ENCODE data around the gene EIF4E2.
"Not testable (repeated sequence)": the region's sequence is repeated elsewhere in the genome, so short reads cannot be mapped to it uniquely, and the experiment has no call there.

EIF4E2 gene

DNA sequence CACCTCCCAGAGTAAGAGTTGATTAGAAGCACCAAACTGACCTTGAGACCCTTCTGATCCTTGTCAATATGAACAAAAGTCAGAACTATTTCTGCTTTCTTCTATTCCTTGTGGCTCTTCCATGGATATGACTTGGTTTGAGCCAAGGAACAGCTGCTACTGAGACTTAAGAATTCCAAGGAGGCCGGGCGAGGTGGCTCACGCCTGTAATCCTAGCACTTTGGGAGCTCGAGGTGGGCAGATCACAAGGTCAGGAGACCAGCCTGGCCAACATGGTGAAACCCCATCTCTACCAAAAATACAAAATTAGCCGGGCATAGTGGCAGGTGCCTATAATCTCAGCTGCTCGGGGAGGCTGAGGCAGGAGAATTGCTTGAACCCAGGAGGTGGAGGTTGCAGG, 20.0 kb downstream of the EIF4E2 start:
- DNase-seq: not testable (repeated sequence)

DNA sequence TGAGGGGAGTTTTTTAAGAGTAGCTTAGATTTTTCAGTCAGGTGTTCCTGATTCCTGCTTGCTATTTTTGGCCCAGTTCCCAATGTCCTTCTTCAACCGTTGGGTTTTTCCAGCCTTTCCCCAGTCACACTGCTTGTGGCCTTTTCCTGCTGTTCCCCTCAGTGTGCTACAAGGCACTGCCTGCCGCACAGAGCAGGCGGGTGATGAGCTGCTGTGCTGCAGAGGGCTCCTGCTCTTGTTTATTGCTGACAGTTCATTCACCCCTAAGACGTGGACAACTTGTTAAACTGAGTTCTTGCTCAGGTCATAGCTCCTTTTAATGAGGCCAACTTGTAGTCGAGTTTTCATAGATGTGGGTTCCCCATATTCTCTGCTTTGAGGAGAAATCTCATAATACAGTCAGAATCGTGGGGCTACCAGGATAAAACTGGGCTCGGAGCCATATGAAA, 20.6 kb downstream of the EIF4E2 start:
- DNase-seq: no peak

DNA sequence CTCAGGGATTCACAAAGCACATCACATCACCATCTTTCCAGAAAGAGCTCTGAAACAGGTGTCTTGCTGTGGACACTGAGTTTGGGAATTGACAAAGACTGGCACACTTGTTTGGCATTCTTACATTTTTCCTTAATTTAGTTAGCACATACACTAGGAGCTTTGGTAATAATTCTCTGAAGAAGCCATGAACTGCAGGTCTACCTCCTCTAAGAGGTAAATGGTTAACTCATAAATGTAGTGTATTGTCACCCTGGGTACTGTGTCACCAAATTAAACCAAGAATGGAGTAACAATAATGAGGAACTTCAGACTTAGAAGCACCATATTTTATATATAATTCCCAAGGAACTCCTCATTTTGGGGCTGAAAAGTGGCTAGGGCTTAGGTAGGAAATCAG, 22.6 kb downstream of the EIF4E2 start:
- no peak for DNase-seq

DNA sequence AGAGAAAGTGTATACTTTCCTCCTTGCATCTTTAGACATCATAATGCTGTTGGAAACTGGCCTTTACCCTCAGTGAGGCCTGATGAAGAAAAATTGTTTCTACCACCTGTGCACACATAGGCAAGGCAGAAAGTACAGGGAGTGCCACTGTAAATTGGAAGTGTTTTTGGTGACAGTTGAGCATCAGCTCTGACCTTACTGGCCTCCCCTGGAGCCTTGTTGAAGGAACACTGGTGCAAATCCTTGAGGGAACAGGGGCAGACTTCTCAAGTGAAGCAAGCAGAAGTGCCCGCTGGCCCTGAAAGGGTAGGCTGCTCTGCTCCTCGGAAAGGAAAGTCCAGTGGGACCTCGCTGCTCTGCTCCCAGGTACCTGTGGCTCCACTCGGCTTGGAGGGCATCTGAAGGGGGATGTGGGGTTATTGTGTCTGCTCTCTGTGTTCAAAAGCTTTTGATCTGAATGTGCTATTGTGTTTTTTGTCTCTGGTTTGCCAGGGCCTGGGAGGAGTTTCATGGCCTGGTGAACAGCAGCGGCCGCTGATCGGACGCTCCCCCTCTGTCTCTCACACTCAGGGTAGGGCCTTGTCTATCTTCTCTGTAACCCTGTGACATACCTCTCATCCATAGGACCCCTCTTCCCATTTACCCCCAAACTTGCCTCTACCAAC, 23.4 kb downstream of the EIF4E2 start:
- DNase-seq: no peak

DNA sequence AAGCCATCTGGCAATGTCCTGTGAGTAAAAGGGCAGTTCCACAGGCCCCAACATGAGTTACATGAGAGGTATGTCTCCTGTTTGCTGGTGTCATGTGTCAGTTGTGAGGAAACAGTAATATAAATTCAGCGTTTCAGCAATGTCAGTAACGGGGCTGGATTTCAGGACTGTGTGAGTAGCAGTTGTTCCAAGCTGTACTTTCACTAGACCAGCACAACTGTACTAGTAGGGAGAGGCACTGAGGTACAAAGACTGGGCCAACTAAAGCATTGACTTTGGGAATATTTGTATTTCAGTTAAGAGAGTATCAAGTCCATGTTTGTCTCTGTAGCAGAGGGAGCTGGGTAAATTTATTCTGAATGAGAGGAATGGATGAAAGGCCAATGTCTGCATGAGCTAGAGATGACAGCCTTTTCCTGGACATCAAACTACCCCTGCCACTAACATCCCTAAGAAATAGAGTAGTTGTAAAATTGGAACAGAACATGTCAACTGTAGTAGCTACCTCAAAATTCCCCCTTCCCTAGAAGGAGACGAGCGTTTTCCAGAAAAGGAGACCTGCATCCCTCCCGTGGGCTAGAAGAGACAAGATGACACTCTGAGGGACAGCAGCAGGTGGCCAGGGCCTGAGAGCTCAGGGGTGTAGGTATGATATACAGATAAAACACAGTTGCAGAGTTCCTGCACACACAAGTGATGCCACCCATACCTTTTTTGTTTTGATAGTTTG, 24.4 kb downstream of the EIF4E2 start:
- no peak for DNase-seq

DNA sequence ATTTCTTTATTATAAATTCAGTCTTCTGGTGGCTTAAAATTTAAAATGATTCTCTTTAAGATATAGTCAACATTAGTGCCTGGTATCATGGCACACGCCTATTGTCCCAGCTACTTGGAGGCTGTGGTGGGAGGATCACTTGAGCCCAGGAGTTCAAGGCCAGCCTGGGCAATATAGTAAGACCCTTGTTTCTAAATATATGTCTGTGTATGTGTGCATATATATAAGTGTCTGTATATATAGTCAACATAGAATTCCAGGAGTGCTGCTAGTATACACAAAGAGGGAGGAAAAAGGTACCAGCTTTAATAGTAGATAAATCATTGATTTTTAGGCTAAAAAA, 24.9 kb downstream of the EIF4E2 start:
- no peak for DNase-seq

DNA sequence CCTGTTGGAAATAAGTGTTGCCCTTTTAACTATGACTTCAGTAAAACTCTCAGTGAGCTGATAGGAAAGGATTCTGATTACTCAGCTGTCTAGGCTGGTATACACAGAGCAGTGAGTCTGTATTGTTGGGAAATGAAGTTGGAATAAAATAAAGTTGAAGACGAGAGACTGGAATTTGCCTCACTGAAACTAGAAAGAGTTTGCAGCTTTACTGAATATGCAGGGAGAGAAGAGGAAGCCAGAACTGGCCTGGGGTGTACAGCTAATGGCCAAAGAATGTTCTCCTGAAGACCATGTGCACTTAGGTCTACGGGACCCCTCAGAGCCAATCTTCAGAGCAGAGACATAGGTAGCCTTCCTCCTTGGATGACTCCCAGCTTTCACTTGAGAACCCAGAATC, 26.5 kb downstream of the EIF4E2 start:
- DNase-seq: no peak

DNA sequence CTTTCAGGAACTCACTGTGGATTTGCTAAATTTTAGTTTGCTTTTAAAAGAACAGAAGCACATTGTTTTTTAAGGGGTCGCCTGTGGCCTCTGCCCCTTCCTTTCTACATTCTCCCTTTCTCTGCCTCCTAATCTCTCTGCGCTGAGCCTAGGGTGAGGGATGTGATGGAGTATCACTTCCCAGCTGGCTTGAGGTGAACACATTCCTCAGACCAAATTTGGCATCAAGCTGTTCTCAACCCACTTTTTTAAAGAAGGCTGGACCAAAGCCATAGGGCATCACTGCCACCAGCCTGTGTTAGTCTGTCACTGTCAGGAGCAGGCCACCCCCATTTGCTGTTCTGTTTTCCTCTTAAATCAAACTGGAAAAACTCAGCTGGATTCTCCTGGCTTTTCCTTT, 27.4 kb downstream of the EIF4E2 start:
- DNase-seq: no peak

DNA sequence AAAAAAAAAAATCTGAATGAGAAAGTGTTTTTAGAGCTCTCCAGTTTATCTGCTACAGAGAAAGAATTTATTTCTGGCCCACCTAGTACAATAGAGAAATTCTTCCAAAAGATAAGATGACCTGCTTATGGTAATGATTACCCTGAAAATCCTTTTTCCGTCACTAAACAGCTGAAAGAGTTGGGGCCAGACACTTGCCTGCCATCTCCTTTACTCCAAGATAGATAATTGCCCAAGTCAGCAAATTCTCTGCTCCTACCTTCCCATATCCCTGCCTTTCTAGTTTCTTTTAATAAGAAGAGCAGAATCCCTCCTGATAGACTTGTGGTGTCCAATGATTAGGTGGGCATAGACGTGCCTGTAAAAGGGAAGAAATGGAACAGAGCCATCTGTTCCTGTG, 28.1 kb downstream of the EIF4E2 start:
- DNase-seq: no peak

DNA sequence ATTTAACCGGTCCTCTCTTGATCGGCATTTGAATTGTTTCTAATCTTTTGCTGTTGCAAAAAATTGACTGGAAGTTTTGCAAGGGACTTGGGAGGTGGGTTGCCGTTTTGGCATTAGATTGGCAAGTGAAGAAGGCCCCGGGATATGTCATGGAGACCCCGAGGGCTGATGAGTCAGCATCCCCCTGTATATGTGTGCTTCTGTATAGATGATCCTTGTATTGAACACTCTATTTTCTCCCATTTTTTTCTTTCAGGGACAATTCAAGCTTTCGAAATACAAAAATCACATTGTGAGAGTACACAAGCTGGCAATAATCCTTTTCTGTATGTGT, 30.1 kb downstream of the EIF4E2 start:
- DNase-seq: no peak

DNA sequence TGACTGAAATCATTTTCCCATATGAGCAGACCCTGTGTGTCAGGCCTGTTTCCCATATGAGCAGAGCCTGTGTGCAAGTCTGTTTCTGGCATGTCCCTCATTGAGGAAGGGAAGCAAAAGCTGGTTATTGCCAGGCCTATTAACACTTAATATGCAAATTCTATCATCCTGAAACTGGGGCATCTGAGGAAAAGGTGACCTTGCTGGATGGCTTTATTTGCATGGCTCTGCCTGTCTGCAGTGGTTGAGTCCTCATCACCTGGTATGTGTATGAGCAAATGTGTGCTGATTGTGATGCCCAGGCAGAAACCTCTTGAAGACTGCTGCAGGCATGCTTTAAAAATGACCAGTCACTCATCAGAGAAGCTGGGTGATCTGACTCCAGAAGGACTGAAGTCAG, 31.2 kb downstream of the EIF4E2 start:
- no peak for DNase-seq

DNA sequence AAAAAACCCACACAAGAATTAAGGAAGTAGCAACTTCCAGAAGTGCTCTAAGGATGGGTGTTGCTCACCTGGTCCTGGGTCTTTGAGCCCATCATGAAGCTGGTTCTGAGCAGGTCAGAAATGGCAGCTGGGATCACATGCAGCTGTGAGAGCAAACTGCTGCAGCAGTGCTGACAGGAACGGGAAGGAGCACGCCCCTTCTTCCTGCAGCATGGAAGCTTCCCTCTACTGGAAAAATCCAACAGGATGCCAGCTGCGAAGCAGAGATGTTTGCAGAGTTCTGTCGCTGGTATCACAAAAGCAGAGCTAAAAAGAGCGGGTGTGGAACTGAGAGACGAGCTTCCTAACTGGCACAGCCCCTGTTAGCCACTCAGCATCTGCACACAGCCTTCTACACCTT, 33.7 kb downstream of the EIF4E2 start:
- DNase-seq: no peak

DNA sequence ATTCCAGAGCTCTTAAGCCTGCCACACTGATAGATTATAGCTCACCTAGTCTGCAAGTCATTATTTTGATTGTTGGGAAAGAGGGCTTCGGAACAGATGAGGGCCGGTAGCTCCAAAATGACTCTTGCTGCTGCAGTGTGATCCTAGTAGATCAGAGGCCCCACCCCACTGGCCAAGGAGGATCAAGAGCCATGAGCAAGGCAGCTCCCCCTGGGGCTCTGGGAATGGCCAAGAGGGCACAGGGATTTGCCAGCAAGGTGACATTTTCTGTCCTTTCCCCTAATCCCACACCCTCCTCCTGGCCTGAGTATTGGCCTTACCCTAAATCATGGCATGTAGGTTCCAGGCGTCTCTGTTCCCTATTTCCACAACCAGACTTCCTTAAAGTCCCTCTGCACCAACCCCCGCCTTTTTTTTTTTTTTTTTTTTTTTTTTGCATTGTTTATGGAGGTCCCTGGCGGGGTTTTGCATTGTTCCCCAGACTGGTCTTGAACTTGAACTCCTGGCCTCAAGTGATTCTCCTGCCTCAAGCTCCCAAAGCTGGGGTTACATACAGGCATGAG, 36.5 kb downstream of the EIF4E2 start:
- no peak for DNase-seq

DNA sequence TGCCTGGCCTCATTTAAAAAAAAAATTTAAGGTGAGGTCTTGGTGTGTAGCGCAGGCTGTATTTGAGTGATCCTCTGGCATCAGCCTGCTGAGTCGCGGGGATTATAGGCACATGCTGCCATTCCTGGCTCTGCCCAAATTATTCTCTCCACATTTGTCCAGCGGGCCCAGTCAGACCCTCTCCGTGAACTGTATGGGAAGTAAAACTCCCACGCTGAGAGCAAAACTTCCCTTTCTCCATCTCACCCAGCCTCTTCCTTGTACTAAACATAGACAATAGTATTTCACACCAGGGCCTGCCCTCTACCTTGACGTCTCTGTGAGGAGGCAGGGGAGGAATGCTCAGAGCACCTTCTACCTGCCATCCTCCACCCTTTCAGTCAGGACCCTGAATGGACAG, 37.0 kb downstream of the EIF4E2 start:
- no peak for DNase-seq

DNA sequence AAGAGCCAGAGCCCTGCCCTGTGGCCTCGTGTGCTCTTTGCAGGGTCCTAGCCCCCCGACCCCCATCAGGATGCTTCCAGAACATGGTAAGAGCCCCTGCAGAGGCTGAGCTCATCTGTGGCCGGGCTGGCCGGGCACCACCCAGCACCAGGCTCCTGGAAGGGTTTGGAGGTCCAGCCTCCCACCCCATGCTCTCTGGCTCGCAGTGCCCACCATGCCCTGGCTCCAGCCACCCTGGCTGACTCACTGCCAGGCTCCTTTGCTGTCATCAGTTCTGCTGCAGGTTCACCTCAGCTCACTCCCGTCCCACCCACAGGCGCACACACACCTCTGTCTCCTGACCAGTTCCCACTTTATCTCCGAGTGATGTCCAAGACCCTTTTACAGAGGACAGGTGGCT, 37.5 kb downstream of the EIF4E2 start:
- no peak for DNase-seq

DNA sequence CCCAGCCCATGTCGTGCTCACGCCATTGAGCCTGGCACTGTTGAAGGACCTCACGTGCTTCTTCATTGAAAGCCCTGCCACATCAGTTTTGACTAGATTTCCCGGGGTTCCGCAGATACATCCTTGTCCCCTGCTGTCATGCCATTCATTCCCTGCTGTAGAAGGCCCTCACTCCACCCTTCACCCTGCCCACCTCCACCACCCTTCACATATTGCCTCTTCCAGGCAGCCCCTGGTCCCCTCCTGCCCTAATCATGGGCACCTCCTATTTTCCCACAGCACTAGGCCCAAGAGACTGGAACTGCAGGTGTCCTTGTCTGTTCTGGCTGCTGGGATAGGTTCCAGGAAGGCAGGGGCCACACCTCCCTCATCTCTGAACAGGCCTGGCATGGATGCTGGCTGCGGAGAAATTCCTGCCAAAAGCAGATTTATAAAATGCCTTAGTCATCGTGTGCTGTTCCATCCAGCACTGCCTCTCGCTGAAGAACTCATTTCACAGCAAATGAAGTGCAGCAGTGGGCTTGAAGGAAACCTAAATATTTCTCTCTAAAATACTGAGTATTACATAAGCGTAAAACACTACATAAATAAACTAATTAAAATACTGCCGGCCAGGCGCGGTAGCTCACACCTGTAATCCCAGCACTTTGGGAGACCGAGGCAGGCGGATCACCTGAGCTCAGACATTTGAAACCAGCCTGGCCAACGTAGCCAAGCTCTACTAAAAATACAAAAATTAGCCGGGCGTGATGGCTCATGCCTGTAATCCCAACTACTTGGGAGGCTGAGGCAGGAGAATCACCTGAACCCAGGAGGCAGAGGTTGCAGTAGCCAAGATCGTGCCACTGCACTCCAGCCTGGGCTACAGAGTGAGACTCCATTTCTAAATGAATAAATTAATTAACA, 38.4 kb downstream of the EIF4E2 start:
- DNase-seq: no peak

DNA sequence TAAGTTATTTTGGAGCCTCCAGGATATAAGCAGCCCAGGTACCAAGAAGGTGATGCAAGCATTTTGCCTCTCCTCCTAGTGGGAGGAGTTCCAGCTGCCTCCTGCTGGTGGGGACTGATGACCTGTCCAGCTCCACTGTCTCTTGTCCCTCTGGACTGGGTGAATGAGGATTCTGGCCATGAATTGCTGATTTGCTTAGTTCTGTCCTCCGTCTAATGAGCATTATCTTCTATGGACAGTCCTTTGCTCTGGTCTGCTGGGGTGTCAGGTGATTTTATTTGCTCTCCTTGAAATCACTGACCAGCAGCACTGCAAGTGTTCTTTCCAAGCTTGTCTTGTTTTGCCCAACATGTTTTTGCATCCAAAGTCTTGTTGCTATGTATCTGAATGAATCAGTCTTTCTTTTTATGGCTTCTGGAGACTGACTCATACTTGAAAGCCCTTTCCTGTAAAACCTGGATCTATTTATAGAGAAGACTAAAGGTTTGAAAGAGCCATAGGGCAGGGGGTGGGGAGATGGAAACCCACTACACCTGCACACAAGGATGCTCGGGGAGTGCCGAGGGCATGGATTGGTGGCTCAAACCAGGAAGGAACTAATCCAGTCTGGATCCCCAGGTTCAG, 42.4 kb downstream of the EIF4E2 start:
- DNase-seq: no peak

DNA sequence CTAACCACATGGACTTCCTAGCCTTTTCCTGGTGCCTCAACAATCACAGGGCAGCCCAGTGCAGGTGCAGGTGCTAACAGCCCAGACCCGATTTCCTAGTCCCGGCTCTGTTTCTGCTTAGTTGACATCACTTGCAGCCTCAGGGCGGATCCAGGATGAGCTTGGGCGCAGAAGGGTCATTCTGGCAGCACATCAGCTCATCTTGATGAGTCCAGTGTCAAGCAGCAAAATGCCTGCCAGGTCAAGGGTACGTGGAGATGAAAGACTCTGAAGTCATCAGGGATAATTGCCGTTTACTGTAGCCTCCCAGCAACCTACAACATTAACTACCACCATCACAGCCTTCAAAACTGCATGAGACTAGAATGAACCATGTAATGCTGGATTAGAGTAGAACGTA, 43.5 kb downstream of the EIF4E2 start:
- DNase-seq: no peak

DNA sequence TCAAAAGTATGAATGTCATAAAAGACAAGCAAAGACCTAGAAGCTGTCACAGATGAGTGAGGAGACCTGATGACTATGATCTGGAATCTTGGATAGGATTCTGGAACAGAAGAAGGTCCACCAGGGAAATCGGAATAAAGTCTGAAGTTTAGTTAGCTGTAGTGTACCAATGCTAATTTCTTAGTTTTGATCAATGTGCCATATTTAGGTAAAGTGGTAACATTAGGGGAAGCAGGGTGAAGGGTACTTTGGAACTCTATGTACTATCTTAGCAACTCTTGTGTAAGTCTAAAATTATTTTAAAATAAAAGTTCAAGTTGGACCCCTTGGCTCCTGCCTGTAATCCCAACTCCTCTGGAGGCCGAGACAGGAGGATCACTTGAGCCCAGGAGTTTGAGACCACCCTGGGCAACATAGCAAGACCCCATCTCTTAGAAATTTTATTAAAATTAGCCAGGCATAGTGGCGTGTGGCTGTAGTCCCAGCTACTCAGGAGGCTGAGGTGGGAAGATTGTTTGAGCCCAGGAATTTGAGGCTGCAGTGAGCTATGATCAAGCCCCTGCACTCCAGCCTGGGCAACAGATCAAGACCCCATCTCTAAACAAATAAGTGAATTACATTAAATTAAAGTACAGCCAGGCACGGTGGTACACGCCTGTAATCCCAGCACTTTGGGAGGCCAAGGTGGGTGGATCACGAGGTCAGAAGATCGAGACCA, 47.0 kb downstream of the EIF4E2 start:
- no peak for DNase-seq

DNA sequence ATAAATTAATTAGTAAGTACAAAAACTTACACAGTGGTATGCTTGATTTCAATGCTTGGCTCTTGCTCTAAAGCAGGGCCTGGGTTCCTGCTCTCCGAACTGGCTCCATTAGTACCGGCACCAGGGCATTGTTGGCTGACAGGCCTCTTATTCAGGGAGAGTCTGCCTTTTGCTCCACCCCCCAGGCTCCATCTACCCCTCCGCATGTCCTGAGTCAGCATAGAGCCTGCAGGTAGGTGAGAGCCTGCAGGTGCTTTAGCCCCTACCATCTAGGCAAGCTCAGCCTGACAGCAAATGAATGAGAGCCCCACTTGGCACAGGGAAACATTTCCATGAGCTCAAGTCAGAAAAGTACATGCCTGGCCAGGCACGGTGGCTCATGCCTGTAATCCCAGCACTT, 47.8 kb downstream of the EIF4E2 start:
- no peak for DNase-seq

DNA sequence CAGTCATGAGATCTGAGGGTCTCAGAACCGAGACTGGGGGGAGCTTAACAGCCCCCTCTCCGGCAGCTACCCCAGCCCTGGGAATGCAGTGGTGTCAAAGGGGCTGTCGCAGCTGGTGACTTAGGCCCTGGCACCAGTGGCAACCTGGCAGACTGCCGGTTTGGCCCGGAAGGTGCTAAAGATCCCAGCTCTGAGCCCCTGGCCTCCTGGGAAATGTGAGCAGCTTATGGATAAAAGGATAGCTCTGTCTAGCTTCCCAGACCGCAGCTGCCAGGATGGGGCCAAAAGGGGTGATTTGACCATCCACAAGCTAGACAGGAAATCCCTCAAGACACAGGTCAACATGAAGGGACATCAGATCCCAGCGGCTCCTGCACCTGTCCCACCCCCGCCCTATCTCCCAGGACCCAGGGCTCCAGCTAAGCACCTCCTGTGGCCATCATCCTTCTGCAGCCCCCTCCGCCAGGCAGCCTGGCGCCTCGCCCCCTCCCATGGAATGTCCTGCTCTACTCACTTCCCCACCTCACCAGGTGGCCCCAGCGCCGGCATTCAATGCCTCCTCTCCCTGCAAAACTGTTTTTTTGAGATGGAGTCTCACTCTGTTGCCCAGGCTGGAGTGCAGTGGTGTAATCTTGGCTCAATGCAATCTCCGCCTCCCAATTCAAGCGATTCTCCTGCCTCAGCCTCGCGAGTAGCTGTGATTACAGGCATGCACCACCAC, 49.7 kb downstream of the EIF4E2 start:
- no peak for DNase-seq

DNA sequence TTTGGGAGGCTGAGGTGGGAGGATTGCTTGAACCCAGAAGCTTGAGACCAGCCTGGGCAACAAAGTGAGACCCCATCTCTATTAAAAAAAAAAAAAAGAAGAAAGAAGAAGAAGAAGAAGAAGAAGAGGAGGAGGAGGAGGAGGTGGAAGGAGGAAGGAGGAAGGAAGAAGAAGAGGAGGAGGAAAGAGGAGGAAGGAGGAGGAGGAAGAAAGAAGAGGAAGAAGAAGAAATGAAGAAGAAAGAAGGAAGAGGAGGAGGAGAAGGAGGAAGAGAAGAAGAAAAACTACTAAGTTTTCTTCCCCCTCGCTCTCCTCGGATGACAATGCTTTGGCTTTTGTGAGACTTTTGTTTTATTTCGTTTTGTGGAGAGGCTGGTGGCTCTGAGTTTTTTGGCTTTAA, 52.8 kb downstream of the EIF4E2 start:
- DNase-seq: no peak
